Heart left ventricle (tissue), 13 donors: ENCODE data around the gene TAF4.
"Not testable (repeated sequence)": the region's sequence is repeated elsewhere in the genome, so short reads cannot be mapped to it uniquely, and the experiment has no call there.

Experiments used
- CTCF ChIP-seq, 12 donors: fragments of 200-600 bp; sonication (generic) in 4 of 12; IDR thresholded peaks; one replicate each; pipeline versions ENCODE4 v1.5.0 to v1.8.0; 2018 to 2022; ENCODE audit warnings: antibody characterized with exemption in 12 of 12, mild to moderate bottlenecking in 5 of 12
- POLR2A ChIP-seq, 2 donors: fragments of 450-650 bp; IDR thresholded peaks; one replicate each; pipeline ENCODE4 v1.6.1; 2017; ENCODE audit warnings: antibody characterized with exemption in 2 of 2, mild to moderate bottlenecking in 2 of 2, moderate library complexity in 2 of 2
- donor health status: ischemic (EF 13 %, LVEDD 7.1; RV severe dilation, severe dysfunction).
- donor health status: DM: no; HTN: yes; CAD: no.
- donor health status: DM: no; HTN: no; CAD: no.
- donor health status: ischemic (EF 25% LVEDD 6.9; RV normal size, moderate dysfunction).
- donor health status: ischemic (EF 25% LVEDD 5.7; RV mildly dilated, moderate dysfunction).
- donor health status: ischemic (EF 35%, LVEDD 5.7; RV mildly dilated, moderate dysfunction).
- donor health status: nonischemic (EF 11% LVEDD 7.7; RV severe dilation, severe dysfunction).
- donor health status: DM: yes; HTN: yes; CAD: no.
- donor health status: PGD.
- donor health status: ischemic (EF 29% LVEDD 5.4; RV normal size, mild dysfunction).
- donor health status: nonischemic (EF 23%, LVEDD 6.1; RV moderate dilation, normal function).

DNA sequence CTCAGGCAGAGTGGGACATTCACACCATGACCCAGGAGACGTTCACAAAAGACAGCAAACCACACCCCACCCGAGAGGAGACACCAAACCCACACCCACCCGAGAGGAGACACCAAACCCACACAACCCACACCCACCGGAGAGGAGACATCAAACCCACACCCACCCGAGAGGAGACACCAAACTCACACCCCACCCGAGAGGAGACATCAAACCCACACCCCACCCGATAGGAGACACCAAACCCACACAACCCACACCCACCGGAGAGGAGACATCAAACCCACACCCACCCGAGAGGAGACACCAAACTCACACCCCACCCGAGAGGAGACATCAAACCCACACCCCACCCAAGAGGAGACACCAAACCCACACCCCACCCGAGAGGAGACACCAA is 84.0 kb downstream of the TAF4 start:
- TF ChIP-seq CTCF, POLR2A (IDR thresholded peaks at IDR 0.05): not testable (repeated sequence)
